GM21528 (cell line): Measurements from ENCODE around the gene SMTN.

ENCODE experiments used
- ATAC-seq: cut with Tn5 transposase; IDR thresholded peaks from one replicate; pipeline ENCODE4 v1.9.1; 2021; ENCODE audit warnings: mild to moderate bottlenecking, moderate library complexity; ENCODE audit not compliant: unreplicated experiment, low FRiP score

Gene SMTN

DNA sequence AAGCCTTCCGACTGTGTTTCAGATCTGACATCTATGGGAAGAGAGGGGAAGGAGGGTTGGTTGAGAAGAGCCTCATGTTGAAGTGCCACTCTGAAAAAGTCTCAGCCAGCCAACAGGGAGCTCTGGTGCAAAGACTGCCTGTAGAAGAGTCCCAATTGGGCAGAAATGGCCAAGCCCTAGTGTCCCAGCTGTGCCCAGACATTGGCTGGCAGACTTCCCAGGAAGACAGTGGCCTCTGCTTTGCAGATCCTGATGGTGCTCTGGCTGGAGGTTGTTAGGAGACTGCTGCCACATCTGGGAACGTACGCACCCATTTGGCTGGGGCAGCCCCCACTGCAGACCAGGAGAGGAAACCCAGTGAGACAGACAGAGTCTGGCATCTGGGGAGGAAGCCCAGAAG is 62.4 kb downstream of the SMTN start:
- no peak for ATAC-seq

DNA sequence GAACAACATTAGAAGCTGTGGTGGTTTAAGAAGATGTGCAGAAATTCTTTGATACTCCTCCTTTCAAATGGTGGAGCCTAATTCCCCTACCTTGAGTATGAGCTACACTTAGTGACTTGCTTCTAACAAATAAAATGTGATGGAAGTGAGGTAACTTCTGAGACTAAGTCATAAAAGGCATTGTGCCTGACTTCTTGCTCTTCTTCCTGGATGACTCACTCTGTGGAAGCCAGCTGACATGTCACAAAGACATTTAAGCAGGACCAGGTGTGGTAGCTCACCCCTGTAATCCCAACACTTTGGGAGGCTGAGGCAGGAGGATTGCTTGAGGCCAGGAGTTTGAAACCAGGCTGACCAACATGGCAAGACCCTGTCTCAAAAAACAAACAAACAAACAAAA is 63.1 kb downstream of the SMTN start:
- no peak for ATAC-seq

- ATAC-seq = no peak
Measured at GRCh38 chr22:31148488-31148887, 67.4 kb downstream of the SMTN start.

- ATAC-seq = no peak
Measured at GRCh38 chr22:31148953-31149627, 68.0 kb downstream of the SMTN start.

- ATAC-seq = no peak
Measured at GRCh38 chr22:31150615-31151014, 69.5 kb downstream of the SMTN start.

DNA sequence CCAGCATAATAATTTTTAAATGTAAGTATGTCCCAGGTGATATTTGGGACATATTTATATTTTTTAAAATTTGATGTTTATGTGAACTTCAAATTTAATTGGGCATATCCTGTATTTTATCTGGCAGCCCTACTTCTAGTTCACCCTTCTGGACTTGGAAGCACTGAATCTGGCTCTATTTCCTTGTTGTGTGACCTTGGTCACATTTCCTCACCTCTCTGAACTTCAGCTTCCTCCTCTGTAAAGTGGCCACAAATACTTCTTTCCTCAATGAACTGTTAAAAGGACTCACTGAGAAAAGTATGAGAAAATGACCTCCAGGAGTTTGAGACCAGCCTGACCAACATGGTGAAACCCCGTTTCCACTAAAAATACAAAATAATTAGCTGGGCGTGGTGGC is 70.8 kb downstream of the SMTN start:
- ATAC-seq = no peak

- no peak for ATAC-seq
Measured at GRCh38 chr22:31153357-31153756, 72.2 kb downstream of the SMTN start.
